HepG2 (cell line): ENCODE measurements around the gene KRT32. TPM values are rescaled to one million over a fixed set of nuclear protein-coding genes. Genes with fewer than 3 reads are reported as not detected.

Experiments used
- ATF3 ChIP-seq: sonication (generic); formaldehyde crosslinking; IDR thresholded peaks from 2 replicates; pipeline ENCODE4 v1.4.0; 2020; ENCODE audit warnings: missing genetic modification reagents
- CBFB ChIP-seq: sonication (generic); formaldehyde crosslinking; IDR thresholded peaks from 2 replicates; pipeline ENCODE4 v1.4.0; 2020; ENCODE audit warnings: missing genetic modification reagents
- DNMT1 ChIP-seq: sonication (generic); formaldehyde crosslinking; IDR thresholded peaks from 2 replicates; pipeline ENCODE4 v1.5.1; 2020; ENCODE audit warnings: mild to moderate bottlenecking, missing genetic modification reagents
- DPF2 ChIP-seq: sonication (generic); formaldehyde crosslinking; IDR thresholded peaks from 2 replicates; pipeline ENCODE4 v1.4.0; 2020; ENCODE audit warnings: mild to moderate bottlenecking, low read depth, missing genetic modification reagents, borderline replicate concordance
- ELF3 ChIP-seq: IDR thresholded peaks from 2 replicates; pipeline ENCODE4 v1.6.1; 2016; ENCODE audit warnings: missing genetic modification reagents, missing compliant biosample characterization
- FOXK1 ChIP-seq: sonication (generic); formaldehyde crosslinking; IDR thresholded peaks from 2 replicates; pipeline ENCODE4 v1.4.0; 2020; ENCODE audit warnings: low read depth, missing genetic modification reagents, borderline replicate concordance
- GATAD1 ChIP-seq: IDR thresholded peaks from 2 replicates; pipeline ENCODE4 v1.6.1; 2016; ENCODE audit warnings: missing genetic modification reagents, missing compliant biosample characterization
- HOXA5 ChIP-seq: sonication (generic); formaldehyde crosslinking; IDR thresholded peaks from 2 replicates; pipeline ENCODE4 v1.4.0; 2020; ENCODE audit warnings: missing genetic modification reagents
- KDM6A ChIP-seq: IDR thresholded peaks from 2 replicates; pipeline ENCODE4 v1.6.1; 2016; ENCODE audit warnings: low read depth
- NFYC ChIP-seq: IDR thresholded peaks from 2 replicates; pipeline ENCODE4 v1.6.1; 2016; ENCODE audit warnings: missing genetic modification reagents, missing compliant biosample characterization
- POLR2AphosphoS5 ChIP-seq: IDR thresholded peaks from 2 replicates; pipeline ENCODE4 v1.6.1; 2012; ENCODE audit warnings: low read depth, low read length
- PREB ChIP-seq: sonication (generic); formaldehyde crosslinking; IDR thresholded peaks from 2 replicates; pipeline ENCODE4 v1.4.0; 2020; ENCODE audit warnings: missing genetic modification reagents
- RNF2 ChIP-seq: fragments of 450-650 bp; conservative IDR thresholded peaks from 2 replicates; pipeline ENCODE4 v1.6.1; 2016; ENCODE audit warnings: low read depth
- RORA ChIP-seq: sonication (generic); formaldehyde crosslinking; IDR thresholded peaks from 2 replicates; pipeline ENCODE4 v1.5.0; 2020; ENCODE audit warnings: mild to moderate bottlenecking, missing genetic modification reagents, moderate library complexity
- RXRB ChIP-seq: IDR thresholded peaks from 2 replicates; pipeline ENCODE4 v1.6.1; 2016; ENCODE audit warnings: borderline replicate concordance, missing genetic modification reagents, missing compliant biosample characterization
- YEATS4 ChIP-seq: sonication (generic); formaldehyde crosslinking; IDR thresholded peaks from 2 replicates; pipeline ENCODE4 v1.4.0; 2020; ENCODE audit warnings: missing genetic modification reagents, borderline replicate concordance
- ZNF205 ChIP-seq: IDR thresholded peaks from 2 replicates; pipeline ENCODE4 v1.6.1; 2018; ENCODE audit warnings: missing biosample characterization, missing genetic modification reagents
- ZNF256 ChIP-seq: sonication (generic); formaldehyde crosslinking; conservative IDR thresholded peaks from 2 replicates; pipeline ENCODE4 v1.4.0; 2020; ENCODE audit warnings: missing genetic modification reagents
- ZNF431 ChIP-seq: sonication (generic); formaldehyde crosslinking; IDR thresholded peaks from 2 replicates; pipeline ENCODE4 v1.9.0; 2022; ENCODE audit warnings: missing genetic modification reagents, low read depth, mild to moderate bottlenecking, borderline replicate concordance
- ZNF766 ChIP-seq: sonication (generic); formaldehyde crosslinking; IDR thresholded peaks from 2 replicates; pipeline ENCODE4 v1.5.0; 2020; ENCODE audit warnings: missing genetic modification reagents, borderline replicate concordance
- ZSCAN22 ChIP-seq: sonication (generic); formaldehyde crosslinking; IDR thresholded peaks from 2 replicates; pipeline ENCODE4 v1.4.0; 2020; ENCODE audit warnings: mild to moderate bottlenecking, missing genetic modification reagents
- polyA plus RNA-seq, 8 experiments: library from polyadenylated mRNA; depleted of rRNA in 3 of 8; stranded (reverse) in 7 of 8; unstranded in 1 of 8; fragments of >200 nt; fragmentation: Illumina TruSeq in 4 of 8; extraction: Trizol in 4 of 8; gene quantifications; 2 replicates each; pipeline versions ENCODE4 v1.2.1 to v1.2.3, GENCODE V29; 2011 to 2016; ENCODE audit warnings: low read depth in 4 of 8, missing spikeins in 1 of 8, mixed read lengths in 1 of 8; ENCODE audit not compliant: insufficient read depth in 1 of 8
- total RNA-seq, 5 experiments: library from RNA; depleted of rRNA; stranded (reverse); fragments of >200 nt; fragmentation: Illumina TruSeq; extraction: Trizol; gene quantifications; 2 replicates each; pipeline ENCODE4 v1.2.3, GENCODE V29; 2016; ENCODE audit warnings: low read depth in 1 of 5
- TF ChIP-seq, protein P1 (sequence below): sonication (generic); formaldehyde crosslinking; IDR thresholded peaks from 2 replicates; pipeline ENCODE4 v1.8.0; 2023; ENCODE audit warnings: mild to moderate bottlenecking, missing genetic modification reagents
- TF ChIP-seq, protein P2 (sequence below): sonication (generic); formaldehyde crosslinking; IDR thresholded peaks from 2 replicates; pipeline ENCODE4 v1.4.0; 2020; ENCODE audit warnings: missing genetic modification reagents
- TF ChIP-seq, protein P3 (sequence below): sonication (generic); formaldehyde crosslinking; IDR thresholded peaks from 2 replicates; pipeline ENCODE4 v1.4.0; 2020; ENCODE audit warnings: missing genetic modification reagents, borderline replicate concordance

Gene KRT32
- total and polyA plus RNA-seq, 2 of the 13 experiments (the other 11 are each of a cell fraction or from before 2014, with no cell fraction given), result not detected

- TF ChIP-seq FOXK1 (CRISPR knock-in tag) (0 out of 2 replicates have a peak, but pooled peaks have one; percentile 20), RNF2 (0 out of 2 replicates have a peak, but pooled peaks have one; percentile 27), ZNF766 (no peak), ZNF205 (CRISPR knock-in tag) (peak; percentile 17; the same call in 1 of the 2 replicates), YEATS4 (CRISPR knock-in tag) (0 out of 2 replicates have a peak, but pooled peaks have one; percentile 15), KDM6A (CRISPR knock-in tag) (peak; percentile 66; the same call in 1 of the 2 replicates), CBFB (CRISPR knock-in tag) (no peak), NFYC (CRISPR knock-in tag) (no peak), ATF3 (CRISPR knock-in tag) (peak; percentile 61; the same call in 1 of the 2 replicates), POLR2AphosphoS5 (no peak), PREB (CRISPR knock-in tag) (no peak), ELF3 (peak; percentile 84), RORA (peak; percentile 90), DPF2 (CRISPR knock-in tag) (peak; percentile 37; the same call in 1 of the 2 replicates), DNMT1 (CRISPR knock-in tag) (no peak), ZNF256 (CRISPR knock-in tag) (no peak), ZNF431 (CRISPR knock-in tag) (peak; percentile 65; the same call in 1 of the 2 replicates), ZSCAN22 (CRISPR knock-in tag) (no peak), HOXA5 (CRISPR knock-in tag) (no peak), GATAD1 (CRISPR knock-in tag) (no peak), RXRB (CRISPR knock-in tag) (peak; percentile 90)
- TF ChIP-seq, protein P1, sequence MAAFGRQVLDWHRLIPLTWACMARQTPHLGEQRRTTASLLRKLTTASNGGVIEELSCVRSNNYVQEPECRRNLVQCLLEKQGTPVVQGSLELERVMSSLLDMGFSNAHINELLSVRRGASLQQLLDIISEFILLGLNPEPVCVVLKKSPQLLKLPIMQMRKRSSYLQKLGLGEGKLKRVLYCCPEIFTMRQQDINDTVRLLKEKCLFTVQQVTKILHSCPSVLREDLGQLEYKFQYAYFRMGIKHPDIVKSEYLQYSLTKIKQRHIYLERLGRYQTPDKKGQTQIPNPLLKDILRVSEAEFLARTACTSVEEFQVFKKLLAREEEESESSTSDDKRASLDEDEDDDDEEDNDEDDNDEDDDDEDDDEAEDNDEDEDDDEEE (CRISPR knock-in tag), result no peak
- TF ChIP-seq, protein P2, sequence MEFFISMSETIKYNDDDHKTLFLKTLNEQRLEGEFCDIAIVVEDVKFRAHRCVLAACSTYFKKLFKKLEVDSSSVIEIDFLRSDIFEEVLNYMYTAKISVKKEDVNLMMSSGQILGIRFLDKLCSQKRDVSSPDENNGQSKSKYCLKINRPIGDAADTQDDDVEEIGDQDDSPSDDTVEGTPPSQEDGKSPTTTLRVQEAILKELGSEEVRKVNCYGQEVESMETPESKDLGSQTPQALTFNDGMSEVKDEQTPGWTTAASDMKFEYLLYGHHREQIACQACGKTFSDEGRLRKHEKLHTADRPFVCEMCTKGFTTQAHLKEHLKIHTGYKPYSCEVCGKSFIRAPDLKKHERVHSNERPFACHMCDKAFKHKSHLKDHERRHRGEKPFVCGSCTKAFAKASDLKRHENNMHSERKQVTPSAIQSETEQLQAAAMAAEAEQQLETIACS (CRISPR knock-in tag), result no peak
- TF ChIP-seq, protein P3, sequence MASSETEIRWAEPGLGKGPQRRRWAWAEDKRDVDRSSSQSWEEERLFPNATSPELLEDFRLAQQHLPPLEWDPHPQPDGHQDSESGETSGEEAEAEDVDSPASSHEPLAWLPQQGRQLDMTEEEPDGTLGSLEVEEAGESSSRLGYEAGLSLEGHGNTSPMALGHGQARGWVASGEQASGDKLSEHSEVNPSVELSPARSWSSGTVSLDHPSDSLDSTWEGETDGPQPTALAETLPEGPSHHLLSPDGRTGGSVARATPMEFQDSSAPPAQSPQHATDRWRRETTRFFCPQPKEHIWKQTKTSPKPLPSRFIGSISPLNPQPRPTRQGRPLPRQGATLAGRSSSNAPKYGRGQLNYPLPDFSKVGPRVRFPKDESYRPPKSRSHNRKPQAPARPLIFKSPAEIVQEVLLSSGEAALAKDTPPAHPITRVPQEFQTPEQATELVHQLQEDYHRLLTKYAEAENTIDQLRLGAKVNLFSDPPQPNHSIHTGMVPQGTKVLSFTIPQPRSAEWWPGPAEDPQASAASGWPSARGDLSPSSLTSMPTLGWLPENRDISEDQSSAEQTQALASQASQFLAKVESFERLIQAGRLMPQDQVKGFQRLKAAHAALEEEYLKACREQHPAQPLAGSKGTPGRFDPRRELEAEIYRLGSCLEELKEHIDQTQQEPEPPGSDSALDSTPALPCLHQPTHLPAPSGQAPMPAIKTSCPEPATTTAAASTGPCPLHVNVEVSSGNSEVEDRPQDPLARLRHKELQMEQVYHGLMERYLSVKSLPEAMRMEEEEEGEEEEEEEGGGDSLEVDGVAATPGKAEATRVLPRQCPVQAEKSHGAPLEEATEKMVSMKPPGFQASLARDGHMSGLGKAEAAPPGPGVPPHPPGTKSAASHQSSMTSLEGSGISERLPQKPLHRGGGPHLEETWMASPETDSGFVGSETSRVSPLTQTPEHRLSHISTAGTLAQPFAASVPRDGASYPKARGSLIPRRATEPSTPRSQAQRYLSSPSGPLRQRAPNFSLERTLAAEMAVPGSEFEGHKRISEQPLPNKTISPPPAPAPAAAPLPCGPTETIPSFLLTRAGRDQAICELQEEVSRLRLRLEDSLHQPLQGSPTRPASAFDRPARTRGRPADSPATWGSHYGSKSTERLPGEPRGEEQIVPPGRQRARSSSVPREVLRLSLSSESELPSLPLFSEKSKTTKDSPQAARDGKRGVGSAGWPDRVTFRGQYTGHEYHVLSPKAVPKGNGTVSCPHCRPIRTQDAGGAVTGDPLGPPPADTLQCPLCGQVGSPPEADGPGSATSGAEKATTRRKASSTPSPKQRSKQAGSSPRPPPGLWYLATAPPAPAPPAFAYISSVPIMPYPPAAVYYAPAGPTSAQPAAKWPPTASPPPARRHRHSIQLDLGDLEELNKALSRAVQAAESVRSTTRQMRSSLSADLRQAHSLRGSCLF, result 0 out of 2 replicates have a peak, but pooled peaks have one; percentile 19
These were observed 51.3 kb downstream of the KRT32 start (continued) for GRCh38 chr17:41415833-41416335.
